DMS 273 (cell line): ENCODE measurements around the gene SAAL1.

Experiments used
- DNase-seq: peaks from one replicate; lab custom pipeline; 2025; ENCODE audit not compliant: unreplicated experiment; lab: John Stamatoyannopoulos, UW

SAAL1 gene

DNA sequence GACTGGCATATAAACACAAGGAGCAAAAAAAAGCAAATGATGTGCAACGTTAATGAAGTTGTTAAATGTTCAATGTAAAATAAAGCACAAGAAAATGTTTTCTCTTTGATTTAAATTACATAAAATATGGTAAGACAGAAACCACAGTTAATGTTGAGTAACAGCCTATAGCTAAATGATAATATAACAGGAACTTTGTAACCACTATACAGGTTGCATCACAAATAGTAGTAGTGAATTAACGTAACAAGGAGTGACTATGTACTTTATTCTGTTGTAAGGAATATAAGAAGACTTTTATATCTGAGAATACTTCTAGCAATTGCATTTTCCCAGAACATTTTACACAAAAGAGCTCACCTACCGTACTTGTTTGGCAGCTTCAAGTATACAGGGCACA lies 16.9 kb downstream of the SAAL1 start:
- DNase-seq, result no peak

DNA sequence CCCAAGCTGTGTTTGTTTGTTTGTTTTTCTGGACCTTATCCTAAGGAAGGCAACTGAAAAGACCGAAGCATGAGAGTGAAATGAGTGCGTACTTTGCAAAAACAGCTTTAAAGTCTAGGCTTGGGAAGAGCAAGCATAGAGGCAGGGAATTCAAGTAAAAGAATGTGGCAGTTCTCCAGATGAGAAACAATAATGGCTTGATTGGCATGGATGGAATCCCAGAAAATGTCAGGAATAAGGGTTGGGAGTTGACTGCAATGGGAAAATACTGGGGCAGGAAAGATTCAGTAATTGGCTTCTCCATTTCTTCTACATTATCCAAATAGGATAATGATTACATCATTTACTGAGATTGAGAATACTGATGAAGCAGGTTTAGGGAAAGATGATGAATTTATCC lies 17.5 kb downstream of the SAAL1 start:
- DNase-seq, result no peak

DNA sequence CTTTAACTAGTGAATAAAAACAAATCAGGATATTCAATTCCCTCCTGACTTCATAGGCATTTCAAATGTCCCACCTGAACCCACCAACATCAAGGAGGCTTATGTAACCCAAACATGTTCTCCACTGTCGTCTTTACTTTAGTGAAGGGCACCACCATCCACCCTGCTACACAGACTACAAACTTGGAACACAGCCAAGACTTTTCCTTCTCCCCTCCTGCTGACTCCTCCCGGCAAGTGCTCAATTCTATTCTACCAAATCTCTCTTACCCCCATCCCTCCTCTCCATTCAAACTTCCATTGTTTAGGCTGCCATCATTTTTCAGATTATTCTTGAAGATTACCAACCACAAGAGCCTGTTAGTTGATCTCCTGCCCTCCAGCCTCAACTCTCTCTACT lies 24.3 kb downstream of the SAAL1 start:
- DNase-seq, result peak; percentile 6

DNA sequence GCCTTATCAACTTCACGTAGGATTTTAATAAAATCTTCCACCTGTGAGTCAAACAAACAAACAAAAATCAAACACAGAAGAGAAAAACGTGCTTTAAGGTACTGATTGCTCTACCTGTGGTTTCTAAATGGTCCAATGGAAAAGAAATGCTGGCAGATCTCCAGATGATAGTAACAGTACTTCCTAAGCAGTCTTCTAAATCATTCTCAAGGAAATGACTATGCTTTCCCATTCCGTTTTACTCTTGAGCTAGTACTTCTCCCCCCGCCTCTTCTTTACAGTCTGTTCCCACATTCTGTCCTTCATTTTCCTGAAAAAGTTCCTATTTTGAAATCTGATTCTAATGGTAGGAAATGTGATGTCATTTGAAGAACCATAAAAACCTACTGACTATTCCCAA lies 25.4 kb downstream of the SAAL1 start:
- no peak for DNase-seq

DNA sequence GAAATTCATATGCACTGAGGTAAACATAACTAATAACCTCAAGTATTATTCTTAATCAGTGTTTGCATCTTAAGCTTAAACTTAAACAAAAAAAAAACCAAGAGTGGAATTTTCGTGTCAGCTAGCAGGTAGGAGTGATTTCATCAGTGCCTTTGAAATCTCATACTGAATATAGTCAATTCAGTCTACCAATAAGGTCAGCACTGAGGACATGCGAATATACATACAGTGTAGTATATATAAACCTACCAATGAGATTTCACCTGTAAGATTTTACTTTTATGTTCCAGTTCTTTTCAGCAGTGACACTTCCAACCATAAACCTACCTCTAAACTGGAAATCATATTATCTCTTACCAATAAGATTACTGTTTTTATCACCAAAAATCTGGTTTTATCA lies 27.0 kb downstream of the SAAL1 start:
- no peak for DNase-seq

DNA sequence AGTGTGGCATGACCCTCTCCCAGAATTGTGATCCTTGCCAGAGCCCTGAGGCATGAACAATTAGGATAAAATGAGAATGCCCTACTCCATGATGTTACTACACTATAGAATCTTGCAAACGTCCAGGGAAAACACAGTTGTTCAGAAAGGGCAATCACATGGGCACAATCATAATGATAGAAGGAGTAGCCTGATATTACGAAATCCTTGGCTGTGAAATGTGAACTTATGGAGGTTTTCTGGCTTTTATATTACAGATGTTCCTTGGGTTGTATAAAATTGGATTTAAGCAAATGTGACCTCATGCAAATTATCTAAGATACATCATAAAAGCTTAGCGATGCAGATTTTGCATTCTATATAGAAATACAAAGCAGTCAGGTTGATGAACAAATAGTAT lies 30.4 kb downstream of the SAAL1 start:
- no peak for DNase-seq

DNA sequence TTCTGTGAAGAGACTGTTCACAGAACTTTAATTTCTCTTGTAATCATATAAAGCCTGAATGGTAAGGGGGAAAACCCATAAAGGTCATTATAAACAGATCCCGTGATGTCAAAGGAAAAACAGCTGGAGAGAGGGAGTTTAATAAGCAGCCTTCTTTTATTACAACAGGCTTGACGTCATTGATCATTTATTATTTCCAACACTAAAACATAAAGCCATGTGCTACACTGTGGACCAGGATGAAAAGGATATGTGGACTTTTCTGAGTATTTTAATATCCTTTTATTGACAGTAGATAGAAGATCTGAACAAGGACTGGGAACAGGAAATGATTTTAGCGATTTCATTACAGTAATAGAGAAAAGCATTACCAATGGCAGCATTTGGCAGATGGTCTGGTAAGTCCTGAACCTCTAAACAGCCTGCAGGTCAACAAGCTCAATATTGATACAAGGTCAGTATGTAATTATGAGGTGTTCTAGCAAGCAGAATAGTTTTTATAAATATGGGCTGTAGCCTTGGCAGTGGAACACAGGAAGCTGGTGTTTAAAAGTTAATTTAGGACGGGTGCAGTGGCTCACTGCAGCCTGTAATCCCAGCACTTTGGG lies 34.7 kb downstream of the SAAL1 start:
- DNase-seq, result no peak

DNA sequence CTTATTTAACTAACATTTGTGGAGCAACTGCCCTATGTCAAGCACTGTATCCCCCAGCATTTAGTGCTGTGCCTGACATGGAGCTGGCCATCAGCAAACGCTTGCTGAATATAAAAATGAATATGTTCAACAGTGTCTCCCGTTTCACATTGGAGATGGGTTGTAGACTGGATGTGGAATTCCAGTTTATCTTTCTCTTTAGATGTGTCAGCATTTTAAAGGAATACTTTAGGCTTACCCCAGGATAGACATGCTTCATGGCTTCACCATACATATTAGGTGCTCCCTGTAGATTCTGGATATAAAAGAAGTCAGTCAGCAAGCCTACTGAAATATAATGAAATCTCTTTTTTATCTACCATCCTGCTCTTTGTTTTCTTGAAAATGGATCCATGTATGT lies 38.5 kb downstream of the SAAL1 start:
- no peak for DNase-seq

DNA sequence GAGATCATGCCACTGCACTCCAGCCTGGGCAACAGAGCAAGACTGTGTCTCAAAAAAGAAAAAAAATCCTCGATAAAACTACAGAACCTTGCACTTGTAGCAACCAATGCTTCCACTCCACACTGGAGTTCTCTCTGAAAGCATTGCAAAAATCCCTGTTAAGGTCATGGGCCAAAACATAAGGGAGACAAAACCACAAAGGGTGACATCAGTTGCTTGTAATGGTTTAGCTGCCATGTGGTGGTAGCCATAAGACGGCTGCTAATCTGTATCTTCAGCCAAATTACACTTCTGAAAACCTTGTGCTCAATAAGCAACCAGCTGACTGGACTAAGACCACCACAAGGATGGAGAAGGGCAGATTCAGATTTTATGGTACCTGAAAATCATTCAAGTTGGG lies 39.3 kb downstream of the SAAL1 start:
- DNase-seq, result no peak

DNA sequence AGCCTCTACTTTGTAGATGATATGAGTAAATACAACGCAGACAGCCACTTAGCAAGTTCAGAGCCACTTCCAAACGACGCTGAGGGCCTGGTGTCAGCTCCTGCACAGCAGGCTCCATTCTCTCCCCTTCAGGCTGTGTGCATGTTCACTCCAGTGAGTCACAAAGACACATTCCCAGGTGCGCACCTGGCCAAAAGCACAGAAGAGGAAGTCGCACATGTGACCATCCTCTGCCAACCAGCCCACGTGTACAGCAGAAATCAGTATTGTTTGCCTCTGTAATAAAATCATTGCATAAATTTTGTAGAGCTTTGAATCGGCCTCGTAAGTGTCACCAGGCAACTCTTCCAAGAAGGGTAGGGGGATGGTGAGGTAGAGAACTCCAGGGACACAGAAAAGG lies 40.3 kb downstream of the SAAL1 start:
- DNase-seq, result no peak

DNA sequence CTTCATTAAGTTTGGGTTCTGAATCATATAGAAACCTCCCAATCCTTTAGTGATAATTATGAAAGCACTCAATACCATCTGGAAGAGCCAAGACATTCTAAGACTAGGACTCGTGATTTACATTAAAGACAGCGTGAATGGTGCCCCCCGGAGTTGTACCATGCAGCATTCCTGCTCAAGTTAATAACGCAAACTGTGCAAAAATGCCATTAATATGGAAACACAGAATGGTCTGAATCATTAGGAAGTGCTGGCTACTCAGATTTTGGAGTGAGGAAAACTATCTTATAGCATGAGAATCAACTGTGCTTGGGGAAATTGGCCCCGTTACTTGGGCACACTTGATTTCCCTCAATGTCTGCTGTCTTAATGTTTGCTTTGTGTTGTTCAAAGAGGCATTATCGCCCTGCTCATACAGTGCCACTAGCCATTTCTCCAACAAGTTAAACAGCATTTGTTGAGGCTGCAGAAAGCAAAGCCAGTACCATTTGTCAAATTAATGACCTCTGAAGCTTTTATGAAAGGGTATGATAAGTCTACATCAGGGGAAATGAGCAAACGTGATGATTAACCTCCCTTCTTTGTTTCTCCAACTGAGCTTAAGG lies 41.3 kb downstream of the SAAL1 start:
- DNase-seq, result no peak

DNA sequence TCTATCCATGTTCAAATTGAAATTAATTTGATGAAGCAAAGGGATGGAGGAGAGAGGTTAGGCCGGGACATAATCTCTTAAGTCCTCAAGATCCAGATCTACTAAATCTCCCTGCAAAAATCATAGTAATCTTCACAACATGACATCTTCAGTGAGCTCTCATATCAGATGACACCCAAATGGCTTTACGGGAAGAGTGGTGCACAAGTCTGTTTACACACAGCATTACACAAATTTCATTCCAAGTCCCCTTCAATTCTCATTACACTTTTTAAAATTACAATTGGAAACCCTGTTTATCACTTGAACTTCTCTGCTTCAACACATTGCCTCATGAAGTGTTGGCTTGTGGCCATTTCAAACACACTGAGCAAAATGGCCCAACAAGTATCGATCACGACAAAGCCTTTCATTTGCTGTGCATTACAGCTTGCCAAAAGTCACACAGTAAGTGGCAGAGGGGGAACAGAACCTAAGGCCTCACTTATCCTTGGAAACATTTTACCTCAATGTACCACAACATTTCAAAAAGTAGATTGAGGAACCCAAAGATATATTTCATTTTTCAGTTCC lies 41.9 kb downstream of the SAAL1 start:
- DNase-seq, result no peak

DNA sequence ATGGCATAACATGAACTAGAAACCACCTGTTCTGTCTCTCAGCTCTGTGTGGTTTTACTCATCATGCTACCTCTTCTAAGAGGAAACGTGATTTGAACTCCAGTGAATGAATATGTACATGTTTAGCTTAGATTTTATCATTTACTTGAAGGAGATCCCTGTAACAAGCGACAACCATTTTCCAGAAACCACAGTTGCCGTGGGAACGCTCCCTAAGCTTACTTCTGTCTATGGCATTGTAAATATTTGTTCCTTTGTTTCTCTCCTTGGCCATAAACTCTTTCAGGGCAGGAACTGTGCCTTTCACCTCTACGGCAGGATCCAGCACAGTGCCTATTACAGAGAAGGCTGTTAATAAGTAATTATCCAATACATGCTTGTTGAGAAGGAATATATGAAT lies 42.8 kb downstream of the SAAL1 start:
- no peak for DNase-seq

DNA sequence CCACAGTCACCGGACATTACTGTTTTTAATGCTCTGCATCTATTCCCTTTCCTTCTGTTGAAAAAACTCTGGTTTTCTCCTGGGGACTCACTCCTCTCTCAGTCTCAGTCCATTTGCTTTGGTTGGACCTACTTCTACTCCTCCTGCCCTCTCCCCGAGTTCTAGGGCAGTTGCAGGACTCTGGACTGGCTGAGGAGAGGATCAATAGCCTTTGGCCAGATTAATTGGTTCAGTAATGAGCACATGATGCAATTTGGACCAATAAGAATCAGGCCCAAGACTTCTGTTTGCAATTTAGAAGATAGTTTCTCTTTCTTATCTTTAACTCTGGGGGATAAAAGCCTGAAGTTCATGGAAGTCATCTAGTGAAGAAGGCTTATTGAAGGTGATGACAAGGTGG lies 44.5 kb downstream of the SAAL1 start:
- no peak for DNase-seq

DNA sequence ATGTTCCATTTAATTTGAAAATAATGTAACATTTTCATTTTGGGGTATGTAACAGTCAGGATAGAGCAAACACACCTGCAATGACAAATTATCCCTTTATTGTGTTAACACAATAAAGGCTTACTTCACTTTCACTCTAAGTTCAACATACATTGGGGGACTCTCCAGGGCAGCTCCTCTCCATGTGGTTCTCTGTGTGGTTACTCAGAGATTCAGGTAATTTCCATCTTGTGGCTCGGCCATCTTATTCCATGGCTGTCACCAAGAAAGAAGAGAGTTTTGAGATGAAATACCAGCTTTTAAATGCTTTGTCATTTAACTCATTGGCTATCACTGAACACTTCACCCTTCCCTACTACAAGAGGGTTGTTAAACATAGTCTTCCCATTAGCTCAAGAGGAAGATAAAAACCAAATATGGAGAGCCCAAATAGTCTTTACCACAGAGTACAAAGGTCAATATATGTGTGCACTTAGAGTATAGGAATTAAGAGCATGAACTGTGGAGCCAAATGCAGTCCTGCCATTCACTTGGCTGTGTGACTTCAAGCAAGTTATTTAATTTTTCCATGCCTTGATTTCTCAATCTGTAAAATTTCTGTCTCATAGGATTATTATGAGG lies 49.2 kb downstream of the SAAL1 start:
- no peak for DNase-seq

DNA sequence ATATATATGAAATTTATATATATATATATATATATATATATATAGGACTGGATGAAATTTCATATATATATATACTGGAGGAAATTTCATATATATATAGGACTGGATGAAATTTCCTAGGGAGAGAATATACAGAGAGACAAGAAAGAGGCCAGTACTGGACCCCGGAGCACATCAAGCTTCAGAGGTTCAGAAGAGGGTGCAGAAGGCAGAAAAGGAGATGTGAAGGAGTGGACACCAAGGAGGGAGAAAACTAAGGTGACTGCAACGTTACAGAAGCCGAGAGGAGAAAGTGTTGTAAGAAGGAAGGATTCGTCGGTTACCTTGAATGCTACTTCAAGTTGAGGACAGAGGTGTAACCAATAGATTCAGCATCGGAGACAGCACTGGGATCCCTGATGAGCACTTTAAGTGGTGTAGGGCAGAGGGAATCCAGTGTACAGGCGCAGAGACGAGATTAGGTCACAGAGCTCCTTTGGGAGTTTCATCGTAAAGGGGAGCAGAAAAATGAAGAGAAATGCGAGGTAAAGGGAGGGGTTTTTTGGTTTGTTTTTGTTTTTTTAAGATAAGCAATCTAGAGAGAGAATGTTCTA lies 51.3 kb downstream of the SAAL1 start:
- no peak for DNase-seq

DNA sequence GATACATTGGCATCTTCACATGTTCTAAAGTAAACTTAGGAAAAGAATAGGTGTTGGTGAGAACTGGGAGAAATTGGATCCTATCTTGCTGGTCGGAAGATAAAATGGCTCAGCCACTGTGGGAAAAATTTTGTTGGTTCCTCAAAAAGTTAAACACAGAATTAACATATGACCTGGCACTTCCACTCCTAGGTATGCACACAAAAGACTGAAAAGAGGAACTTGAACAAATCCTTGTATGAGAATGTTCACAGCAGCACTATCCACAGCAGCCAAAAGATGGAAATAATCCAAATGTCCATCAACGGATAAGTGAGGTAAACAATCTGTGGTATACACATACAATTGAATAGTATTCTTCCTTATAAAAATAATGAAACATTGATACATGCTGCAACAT lies 55.0 kb downstream of the SAAL1 start:
- no peak for DNase-seq

DNA sequence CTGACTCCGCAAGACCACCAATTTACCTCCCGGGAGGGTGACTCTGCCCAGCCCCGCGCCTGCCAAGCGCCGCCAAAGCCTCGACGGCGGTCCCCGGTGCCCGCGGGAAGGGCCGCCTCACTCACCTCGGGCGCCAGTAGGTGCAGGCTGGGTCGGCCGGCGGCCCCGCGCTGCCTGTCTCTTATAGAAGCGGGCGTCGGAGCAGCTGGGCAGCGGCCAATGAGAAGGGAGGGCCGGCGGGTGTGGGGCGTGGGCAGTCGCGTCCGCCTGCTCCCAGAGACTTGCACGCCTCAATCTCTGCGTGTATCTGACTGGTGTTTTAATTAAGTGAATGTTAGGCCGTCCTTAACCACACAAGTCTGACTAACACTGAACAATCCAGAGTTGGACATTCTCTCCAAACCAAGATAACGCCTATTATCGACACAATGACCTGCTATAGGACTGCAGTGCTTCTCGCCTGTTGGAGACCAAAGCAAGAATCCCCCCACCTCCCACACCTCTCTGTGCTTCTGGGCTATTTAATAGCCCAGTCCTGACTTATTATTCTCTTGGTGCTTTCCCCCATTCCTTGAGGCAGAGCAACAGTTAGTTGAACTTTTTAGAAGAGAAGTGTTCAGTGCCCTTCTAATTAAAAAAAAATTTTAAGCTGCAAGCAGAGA lies 59.6 kb downstream of the SAAL1 start, which contains the start of gene TPH1:
Gene TPH1, minus strand, starts transcription at position 154 of the 662 bp plus-strand sequence. CDS start 5,507 bp downstream, outside the sequence.
- peak; percentile 57 for DNase-seq

DNA sequence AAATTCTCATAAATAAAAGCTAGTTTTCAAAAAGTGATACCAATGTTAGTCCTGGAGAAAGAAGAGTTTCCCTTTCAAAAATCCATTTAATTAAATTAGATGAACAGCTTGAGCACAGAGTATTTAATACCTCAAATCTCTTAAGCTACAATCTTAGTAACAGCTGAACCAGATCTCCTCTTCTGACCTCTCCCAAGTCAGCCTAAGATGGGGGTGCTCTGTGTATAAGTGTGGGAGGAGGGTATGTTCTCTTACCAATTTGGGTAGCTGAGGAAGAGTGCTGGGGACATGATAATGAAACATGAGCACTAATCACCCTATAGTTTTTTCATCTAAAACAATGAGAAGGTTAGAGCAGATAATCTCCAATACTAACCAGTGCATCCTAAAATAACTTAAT lies 69.4 kb downstream of the SAAL1 start:
- DNase-seq, result no peak
